Endodermal cell (in vitro differentiated cells): Measurements from ENCODE around the gene SERPINA1. TPM values are rescaled to one million over a fixed set of nuclear protein-coding genes. Genes with fewer than 3 reads are reported as not detected.

Experiments
- DNase-seq: peaks from one replicate; pipeline ENCODE4 v3.0.0-alpha.2; 2017
- H3K27ac ChIP-seq: 2 replicates; pipeline ENCODE4 v1.5.1; 2013; ENCODE audit warnings: mild to moderate bottlenecking, low read depth, low read length, moderate library complexity
- H3K27me3 ChIP-seq: 2 replicates; pipeline ENCODE4 v1.6.1; 2013; ENCODE audit warnings: mild to moderate bottlenecking, low read length, moderate library complexity; ENCODE audit not compliant: insufficient read depth, control insufficient read depth, poor library complexity, severe bottlenecking
- H3K36me3 ChIP-seq: 2 replicates; pipeline ENCODE4 v1.7.0; 2013; ENCODE audit warnings: mild to moderate bottlenecking, low read length, moderate library complexity; ENCODE audit not compliant: control insufficient read depth, insufficient read depth
- H3K4me1 ChIP-seq: one replicate; pipeline ENCODE4 v1.7.0; 2013; ENCODE audit warnings: low read length; ENCODE audit not compliant: control insufficient read depth, insufficient read depth
- H3K4me3 ChIP-seq: 2 replicates; pipeline ENCODE4 v1.5.1; 2013; ENCODE audit warnings: mild to moderate bottlenecking, low read length, moderate library complexity
- H3K9ac ChIP-seq: 2 replicates; pipeline ENCODE4 v1.6.1; 2013; ENCODE audit warnings: mild to moderate bottlenecking, low read length, moderate library complexity; ENCODE audit not compliant: poor library complexity, severe bottlenecking; ENCODE audit errors: extremely low read depth
- H3K9me3 ChIP-seq: 2 replicates; pipeline ENCODE4 v1.6.1; 2013; ENCODE audit warnings: mild to moderate bottlenecking, low read length, moderate library complexity; ENCODE audit not compliant: control insufficient read depth
- H3K27ac Mint-ChIP-seq: 2 replicates; pipeline ENCODE4 v1.8.0; 2020; ENCODE audit warnings: mixed read lengths
- H3K27me3 Mint-ChIP-seq: 2 replicates; pipeline ENCODE4 v1.8.0; 2021; ENCODE audit warnings: mild to moderate bottlenecking, mixed read lengths; ENCODE audit not compliant: insufficient read depth
- H3K36me3 Mint-ChIP-seq: 2 replicates; pipeline ENCODE4 v1.8.0; 2020; ENCODE audit warnings: low read depth, mixed read lengths
- H3K4me1 Mint-ChIP-seq: 2 replicates; pipeline ENCODE4 v1.8.0; 2020; ENCODE audit warnings: mixed read lengths
- H3K4me3 Mint-ChIP-seq: 2 replicates; pipeline ENCODE4 v1.8.0; 2020; ENCODE audit warnings: mild to moderate bottlenecking, moderate library complexity, mixed read lengths
- H3K9me3 Mint-ChIP-seq: 2 replicates; pipeline ENCODE4 v1.8.0; 2020; ENCODE audit warnings: mild to moderate bottlenecking, mixed read lengths
- WGBS, 2 experiments: methylation state at CpG; one replicate each; pipeline versions ENCODE4 v1.1.5 to v1.1.7; 2013; ENCODE audit warnings: missing lambda C conversion rate in 2 of 2, mixed read lengths in 1 of 2; ENCODE audit not compliant: insufficient coverage in 1 of 2, insufficient read length in 1 of 2; 5-methylcytosine and 5-hydroxymethylcytosine counted together
- total RNA-seq, 2 donors: library from RNA; stranded (reverse); fragmentation: NEBNext Ultra II Directional in 1 of 2; extraction: Animal tissue kit (Norgen Biotek cat#: 25700) in 1 of 2; gene quantifications; 2 replicates in 1 of 2; 3 replicates in 1 of 2; pipeline ENCODE4 v1.2.1, GENCODE V29; 2021
- TF ChIP-seq, protein P1 (sequence below): fragments of 200-600 bp; sonication (generic); conservative IDR thresholded peaks from 2 replicates; pipeline ENCODE4 v1.5.0; 2021; ENCODE audit warnings: antibody characterized with exemption, mild to moderate bottlenecking

The SERPINA1 gene
- total RNA-seq, 2 donors from 2014 or later, result 1.2 TPM; not detected in 1

DNA sequence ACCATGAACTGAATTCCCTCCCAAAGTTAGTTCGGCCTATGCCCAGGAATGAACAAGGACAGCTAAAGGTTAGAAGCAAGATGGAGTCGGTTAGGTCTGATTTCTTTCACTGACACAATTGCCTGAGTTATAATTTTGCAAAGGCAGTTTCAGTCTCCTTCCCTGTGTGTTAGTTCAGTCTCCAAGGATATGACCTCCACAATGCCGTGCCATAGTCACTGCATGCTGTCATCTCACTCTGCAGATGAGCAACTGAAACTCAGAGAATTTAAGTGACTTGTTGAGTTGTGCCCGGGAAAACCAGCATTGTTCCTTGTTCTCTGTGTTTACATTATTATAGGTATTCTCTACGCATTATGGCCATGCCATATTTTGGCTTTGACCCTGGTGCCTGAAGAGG, 10.1 kb upstream of the SERPINA1 start:
- DNase-seq, result no peak
- peaks cover 10% of the 10 kb centered on the region for H3K4me1 ChIP-seq
- H3K27me3 Mint-ChIP-seq, result peaks cover 57% of the 10 kb centered on the region
- no peaks in the 10 kb centered on the region for H3K9me3 Mint-ChIP-seq
- H3K9ac ChIP-seq, result no peak overlapping the region
- TF ChIP-seq, protein P1, sequence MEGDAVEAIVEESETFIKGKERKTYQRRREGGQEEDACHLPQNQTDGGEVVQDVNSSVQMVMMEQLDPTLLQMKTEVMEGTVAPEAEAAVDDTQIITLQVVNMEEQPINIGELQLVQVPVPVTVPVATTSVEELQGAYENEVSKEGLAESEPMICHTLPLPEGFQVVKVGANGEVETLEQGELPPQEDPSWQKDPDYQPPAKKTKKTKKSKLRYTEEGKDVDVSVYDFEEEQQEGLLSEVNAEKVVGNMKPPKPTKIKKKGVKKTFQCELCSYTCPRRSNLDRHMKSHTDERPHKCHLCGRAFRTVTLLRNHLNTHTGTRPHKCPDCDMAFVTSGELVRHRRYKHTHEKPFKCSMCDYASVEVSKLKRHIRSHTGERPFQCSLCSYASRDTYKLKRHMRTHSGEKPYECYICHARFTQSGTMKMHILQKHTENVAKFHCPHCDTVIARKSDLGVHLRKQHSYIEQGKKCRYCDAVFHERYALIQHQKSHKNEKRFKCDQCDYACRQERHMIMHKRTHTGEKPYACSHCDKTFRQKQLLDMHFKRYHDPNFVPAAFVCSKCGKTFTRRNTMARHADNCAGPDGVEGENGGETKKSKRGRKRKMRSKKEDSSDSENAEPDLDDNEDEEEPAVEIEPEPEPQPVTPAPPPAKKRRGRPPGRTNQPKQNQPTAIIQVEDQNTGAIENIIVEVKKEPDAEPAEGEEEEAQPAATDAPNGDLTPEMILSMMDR, result no peak
- 94 to 100% methylated on average over 3 to 5 of the region's 5 CpGs for WGBS, 2 experiments
- H3K4me1 Mint-ChIP-seq, result peaks cover 30% of the 10 kb centered on the region
- no peaks in the 10 kb centered on the region for H3K36me3 Mint-ChIP-seq
- H3K9me3 ChIP-seq, result no peaks in the 10 kb centered on the region
- H3K27ac Mint-ChIP-seq, result no peak overlapping the region
- H3K4me3 ChIP-seq, result no peak overlapping the region
- H3K36me3 ChIP-seq, result no peaks in the 10 kb centered on the region
- H3K4me3 Mint-ChIP-seq, result no peak overlapping the region
- no peak overlapping the region for H3K27ac ChIP-seq
- peaks cover 69% of the 10 kb centered on the region for H3K27me3 ChIP-seq

DNA sequence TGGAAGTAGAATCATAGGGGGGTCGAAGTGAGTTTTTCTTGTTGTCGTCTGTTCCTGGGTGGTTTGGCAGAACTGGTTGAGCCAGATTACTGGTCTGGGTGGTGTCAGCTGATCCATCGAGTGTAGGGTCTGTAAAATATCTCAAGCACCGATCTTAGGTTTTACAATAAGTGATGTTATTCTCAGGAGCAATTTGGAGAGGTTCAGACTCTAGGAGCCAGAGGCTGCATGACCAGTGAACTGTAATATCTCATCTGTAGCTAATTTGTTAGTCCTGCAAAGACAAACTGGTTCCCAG, 9.7 kb upstream of the SERPINA1 start:
- Histone ChIP-seq H3K36me3 (no peaks in the 10 kb centered on the region), H3K9me3 (no peaks in the 10 kb centered on the region), H3K27ac (no peak overlapping the region), H3K27me3 (peaks cover 67% of the 10 kb centered on the region), H3K4me1 (peaks cover 10% of the 10 kb centered on the region), H3K9ac (no peak overlapping the region), H3K4me3 (no peak overlapping the region)
- WGBS, 2 experiments, result 37 to 75% methylated on average over 2 to 4 of the region's 4 CpGs
- TF ChIP-seq, protein P1, result no peak
- no peak overlapping the region for H3K27ac Mint-ChIP-seq
- DNase-seq, result no peak
- H3K4me1 Mint-ChIP-seq, result peaks cover 30% of the 10 kb centered on the region
- no peaks in the 10 kb centered on the region for H3K36me3 Mint-ChIP-seq
- H3K4me3 Mint-ChIP-seq, result no peak overlapping the region
- H3K27me3 Mint-ChIP-seq, result peaks cover 57% of the 10 kb centered on the region
- no peaks in the 10 kb centered on the region for H3K9me3 Mint-ChIP-seq

DNA sequence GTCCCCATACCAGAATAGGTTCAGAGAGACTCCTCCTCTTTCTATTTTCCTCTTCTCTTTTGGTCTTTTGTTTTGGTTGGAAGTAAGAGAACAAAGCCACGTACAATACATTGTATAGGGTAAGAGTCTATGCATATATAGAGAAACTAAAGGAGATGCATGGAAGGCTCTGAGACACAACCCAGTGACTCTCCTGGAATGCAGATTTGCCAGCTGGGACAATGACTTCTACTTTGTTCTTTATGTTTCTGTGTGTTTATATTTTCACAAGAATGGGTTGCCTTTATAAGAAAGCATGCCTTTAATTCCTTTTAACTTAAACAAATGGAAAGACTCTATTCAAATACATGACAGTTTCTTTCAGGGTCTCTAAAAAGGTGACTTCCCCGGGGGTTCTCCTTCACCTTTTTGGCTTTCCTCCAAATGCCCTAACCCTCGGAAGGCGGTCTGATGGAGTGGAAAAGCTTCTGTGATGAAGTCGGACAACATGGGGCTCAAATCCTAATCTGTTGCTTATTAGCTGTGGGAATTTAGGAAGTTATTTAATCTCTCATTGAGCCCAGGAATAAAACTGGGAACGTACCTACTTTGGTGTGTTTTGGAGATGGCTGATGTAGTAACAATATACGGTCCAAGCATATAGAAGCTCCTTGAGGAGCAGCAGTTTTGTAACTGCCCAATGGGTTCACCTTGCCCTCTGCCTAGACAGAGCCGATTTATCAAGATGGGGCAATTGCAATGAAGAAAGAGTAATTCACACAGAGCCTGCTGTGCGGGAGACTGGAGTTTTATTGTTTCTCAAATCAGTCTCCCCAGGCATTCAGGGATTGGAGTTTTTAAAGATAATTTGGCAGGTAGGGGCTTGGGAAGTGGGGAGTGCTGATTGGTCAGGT, 9.1 kb upstream of the SERPINA1 start:
- Histone ChIP-seq H3K27me3 (peaks cover 61% of the 10 kb centered on the region), H3K9ac (no peak overlapping the region), H3K4me3 (no peak overlapping the region), H3K4me1 (peaks cover 10% of the 10 kb centered on the region), H3K36me3 (no peaks in the 10 kb centered on the region), H3K9me3 (no peaks in the 10 kb centered on the region), H3K27ac (peak overlapping the region; percentile 46)
- WGBS, 2 experiments, result 55% methylated on average over 3 to 9 of the region's 9 CpGs
- Mint-ChIP-seq H3K36me3 (no peaks in the 10 kb centered on the region), H3K27me3 (peaks cover 57% of the 10 kb centered on the region), H3K4me1 (peaks cover 30% of the 10 kb centered on the region), H3K4me3 (no peak overlapping the region), H3K27ac (no peak overlapping the region), H3K9me3 (no peaks in the 10 kb centered on the region)
- TF ChIP-seq, protein P1, result no peak
- peak; percentile 60 for DNase-seq
